HG03095 (cell line): ENCODE measurements around the gene NIPSNAP2.
"Not testable (repeated sequence)": the region's sequence is repeated elsewhere in the genome, so short reads cannot be mapped to it uniquely, and the experiment has no call there.

Experiments used
- ATAC-seq: cut with Tn5 transposase; IDR thresholded peaks from one replicate; pipeline ENCODE4 v1.9.1; 2021; ENCODE audit warnings: moderate library complexity; ENCODE audit not compliant: unreplicated experiment

Gene NIPSNAP2

DNA sequence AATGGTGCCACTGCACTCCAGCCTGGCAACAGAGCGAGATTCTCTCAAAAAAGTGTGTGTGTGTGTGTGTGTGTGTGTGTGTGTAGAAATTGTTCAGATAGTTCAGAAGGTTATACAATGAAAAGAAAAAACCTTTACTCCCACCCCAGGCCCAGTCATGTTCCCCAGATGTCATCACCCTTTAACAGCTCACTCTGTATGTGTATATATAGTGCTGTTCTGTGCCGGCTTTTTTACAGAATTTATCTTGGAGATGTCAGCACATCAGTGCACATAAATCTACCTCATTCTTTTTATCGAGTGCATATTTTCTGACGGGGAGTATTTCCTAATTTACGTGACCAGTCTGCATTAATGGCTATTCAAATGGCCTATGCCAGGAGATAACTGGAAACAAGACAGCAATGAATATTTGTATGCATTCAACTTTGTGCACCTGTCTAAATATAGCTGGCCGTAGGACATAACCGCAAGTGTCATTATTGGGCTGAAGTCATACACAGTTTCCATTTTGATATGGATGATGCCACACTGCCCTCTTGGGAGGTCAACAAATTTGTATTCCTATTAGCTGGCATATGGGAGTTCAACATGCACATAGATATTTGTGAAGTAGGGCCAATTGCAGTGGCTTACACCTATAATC lies 11.7 kb downstream of the NIPSNAP2 start:
- ATAC-seq, result no peak

DNA sequence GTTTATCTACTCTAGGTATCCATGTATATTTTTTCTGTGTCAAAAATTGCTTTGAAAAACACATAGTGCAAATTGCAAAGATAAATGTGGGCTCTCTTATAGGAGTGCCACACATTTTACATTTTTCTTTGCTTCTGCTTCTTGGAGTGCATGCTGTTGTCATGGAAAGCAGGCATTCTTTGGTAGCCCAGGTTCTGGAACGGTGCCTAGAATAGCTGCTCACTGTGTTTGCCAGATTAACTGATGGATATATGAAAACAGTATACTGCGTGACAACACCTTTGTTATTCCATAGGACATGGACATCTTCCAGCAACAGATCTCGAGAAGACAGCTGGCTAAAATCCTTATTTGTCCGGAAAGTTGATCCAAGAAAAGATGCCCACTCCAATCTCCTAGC lies 13.4 kb downstream of the NIPSNAP2 start:
- ATAC-seq, result no peak

GRCh38 chr7:55980266-55980665 lies 15.9 kb downstream of the NIPSNAP2 start:
- no peak for ATAC-seq

DNA sequence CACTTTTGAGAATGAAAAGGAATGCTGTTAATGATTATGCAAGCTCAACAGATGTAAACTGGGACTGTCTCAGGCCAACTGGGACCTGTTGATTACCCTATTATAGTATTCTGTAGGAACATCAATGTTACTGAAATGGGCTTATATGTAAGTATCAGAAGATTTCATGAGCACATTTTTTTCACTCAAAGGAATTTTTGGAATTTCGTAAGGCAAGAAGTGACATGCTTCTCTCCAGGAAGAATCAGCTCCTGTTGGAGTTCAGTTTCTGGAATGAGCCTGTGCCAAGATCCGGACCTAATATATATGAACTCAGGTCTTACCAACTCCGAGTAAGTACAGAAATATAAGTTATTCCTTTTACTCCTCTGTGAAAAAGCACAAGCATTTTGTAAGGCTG lies 19.2 kb downstream of the NIPSNAP2 start:
- ATAC-seq, result no peak

- ATAC-seq, result no peak
These were observed 28.0 kb downstream of the NIPSNAP2 start for GRCh38 chr7:55992346-55992745.

- no peak for ATAC-seq
These were observed 32.6 kb downstream of the NIPSNAP2 start for GRCh38 chr7:55996856-55997500.

- ATAC-seq, result no peak
These were observed 39.4 kb downstream of the NIPSNAP2 start for GRCh38 chr7:56003749-56004148.

DNA sequence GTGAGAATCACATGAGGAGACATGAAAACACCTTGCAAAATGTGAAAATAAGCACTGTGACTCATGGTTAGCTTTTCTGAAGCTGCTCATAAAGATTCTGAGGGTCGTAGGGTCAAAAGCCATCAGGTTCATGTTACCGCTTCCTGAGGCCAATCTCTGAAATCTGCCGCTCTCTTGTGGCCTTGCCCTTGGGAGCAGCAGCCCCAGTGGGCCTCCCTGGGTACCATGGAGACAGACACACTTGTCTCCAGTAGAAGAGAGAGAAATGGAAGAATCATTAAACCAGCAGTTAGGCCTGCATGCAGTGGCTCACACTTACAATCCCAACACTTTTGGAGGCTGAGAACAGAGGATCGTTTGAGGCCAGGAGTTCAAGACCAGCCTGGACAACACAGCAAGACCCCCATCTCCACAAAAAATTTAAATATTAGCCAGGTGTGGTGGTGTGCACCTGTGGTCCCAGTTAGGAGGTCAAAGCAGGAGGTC lies 42.8 kb downstream of the NIPSNAP2 start:
- ATAC-seq, result no peak

GRCh38 chr7:56007891-56008290 lies 43.5 kb downstream of the NIPSNAP2 start:
- no peak for ATAC-seq

GRCh38 chr7:56009695-56010094 lies 45.3 kb downstream of the NIPSNAP2 start:
- no peak for ATAC-seq

GRCh38 chr7:56017015-56017414 lies 52.6 kb downstream of the NIPSNAP2 start:
- ATAC-seq, result not testable (repeated sequence)

DNA sequence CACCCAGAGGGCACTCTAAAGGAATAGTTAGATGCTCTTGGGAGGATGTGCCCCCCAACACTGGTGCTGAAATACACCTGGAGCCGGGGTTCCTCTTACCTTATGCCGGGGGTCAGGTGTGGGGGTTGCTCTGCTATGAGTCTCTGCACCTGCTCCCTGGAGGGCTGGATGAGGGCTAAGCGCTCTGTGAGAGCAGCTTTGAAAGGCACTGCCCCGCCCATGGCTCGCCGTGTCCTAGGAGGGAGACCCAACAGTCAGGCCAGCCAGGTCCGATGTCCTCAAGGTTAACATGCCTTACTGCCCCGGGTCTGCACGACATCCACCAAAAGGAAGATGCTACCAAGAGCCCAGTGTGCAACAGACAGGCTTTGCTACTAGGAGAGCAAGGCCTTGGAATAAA lies 55.1 kb downstream of the NIPSNAP2 start:
- ATAC-seq, result no peak

DNA sequence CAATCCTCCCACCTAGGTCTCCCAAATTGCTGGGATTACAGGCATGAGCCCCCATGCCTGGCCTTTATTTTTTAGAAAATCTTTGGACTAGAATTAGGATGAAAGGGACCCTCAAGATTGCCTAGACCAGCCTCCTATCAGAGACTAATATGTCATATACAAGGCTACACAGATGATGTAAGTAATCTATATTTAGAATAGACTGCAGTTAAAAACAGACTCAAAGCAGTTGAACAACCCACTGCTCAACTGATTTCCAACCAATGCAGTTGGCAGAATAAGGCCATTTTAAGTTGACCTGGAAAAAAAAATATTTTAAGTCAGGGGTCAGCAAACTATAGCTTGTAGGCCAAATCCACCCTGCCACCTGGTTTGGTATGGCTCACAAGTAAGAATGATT lies 59.1 kb downstream of the NIPSNAP2 start:
- ATAC-seq, result no peak

GRCh38 chr7:56026538-56026937 lies 62.2 kb downstream of the NIPSNAP2 start:
- no peak for ATAC-seq

- no peak for ATAC-seq
These were observed 64.7 kb downstream of the NIPSNAP2 start for GRCh38 chr7:56028942-56029630.

- ATAC-seq, result no peak
These were observed 66.0 kb downstream of the NIPSNAP2 start for GRCh38 chr7:56030340-56030739.

- ATAC-seq, result not testable (repeated sequence)
These were observed 67.2 kb downstream of the NIPSNAP2 start for GRCh38 chr7:56031556-56031955.

DNA sequence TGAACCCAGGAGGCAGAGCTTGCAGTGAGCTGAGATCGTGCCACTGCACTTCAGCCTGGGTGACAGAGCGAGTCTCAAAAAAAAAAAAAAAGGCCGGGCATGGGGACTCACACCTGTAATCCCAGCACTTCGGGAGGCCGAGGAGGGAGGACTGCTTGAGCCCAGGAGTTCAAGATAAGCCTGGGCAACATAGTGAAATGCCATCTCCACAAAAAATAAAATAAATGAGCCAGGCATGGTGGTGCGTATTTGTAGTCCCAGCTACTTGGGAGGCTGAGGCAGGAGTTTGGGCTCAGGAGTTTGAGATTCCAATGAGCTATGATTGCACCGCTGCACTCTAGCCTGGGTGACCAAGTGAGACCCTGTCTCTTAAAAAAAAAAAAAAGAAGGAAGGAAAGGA lies 68.2 kb downstream of the NIPSNAP2 start:
- ATAC-seq, result not testable (repeated sequence)

GRCh38 chr7:56033671-56034432 lies 69.5 kb downstream of the NIPSNAP2 start:
- ATAC-seq, result peak; percentile 92

- no peak for ATAC-seq
These were observed 76.3 kb downstream of the NIPSNAP2 start for GRCh38 chr7:56040730-56041129.

GRCh38 chr7:56045758-56046157 lies 81.4 kb downstream of the NIPSNAP2 start:
- ATAC-seq, result not testable (repeated sequence)
